Lung (tissue), 12 donors: ENCODE measurements around the gene POMT2. TPM values are rescaled to one million over a fixed set of nuclear protein-coding genes. Genes with fewer than 3 reads are reported as not detected.

Source experiments
- ATAC-seq: fragments of 200-7000 bp; cut with Tn5 transposase; one replicate; pipeline ENCODE4 v1.9.1; 2020; ENCODE audit warnings: moderate number of reproducible peaks; ENCODE audit not compliant: insufficient read depth, low FRiP score
- DNase-seq, 3 donors: peaks; one replicate each; pipeline ENCODE4 v3.0.0-alpha.2; 2013 to 2017
- H3K27ac ChIP-seq, 2 donors: one replicate each; pipeline ENCODE4 v1.5.1; 2013; ENCODE audit warnings: mild to moderate bottlenecking in 2 of 2, moderate library complexity in 2 of 2, control low read depth in 1 of 2, inconsistent platforms in 1 of 2, low read depth in 1 of 2, low read length in 1 of 2
- H3K27me3 ChIP-seq, 3 donors: one replicate each; pipeline ENCODE4 v1.5.1; 2013; ENCODE audit warnings: low read length in 2 of 3; ENCODE audit not compliant: control insufficient read depth in 3 of 3, insufficient read depth in 3 of 3
- H3K36me3 ChIP-seq, 4 donors: one replicate each; pipeline ENCODE4 v1.5.1; 2013; ENCODE audit warnings: low read length in 4 of 4, mild to moderate bottlenecking in 1 of 4, moderate library complexity in 1 of 4; ENCODE audit not compliant: control insufficient read depth in 4 of 4, insufficient read depth in 4 of 4
- H3K4me1 ChIP-seq, 5 donors: one replicate each; pipeline ENCODE4 v1.5.1; 2013; ENCODE audit warnings: low read length in 5 of 5, mild to moderate bottlenecking in 2 of 5, moderate library complexity in 1 of 5; ENCODE audit not compliant: control insufficient read depth in 5 of 5, insufficient read depth in 5 of 5
- H3K4me3 ChIP-seq: one replicate; pipeline ENCODE4 v1.5.1; 2013; ENCODE audit warnings: mild to moderate bottlenecking, control low read depth, moderate library complexity
- H3K9ac ChIP-seq, 2 donors: one replicate each; pipeline ENCODE4 v1.5.1; 2013; ENCODE audit warnings: low read length in 2 of 2, control low read depth in 1 of 2; ENCODE audit not compliant: insufficient read depth in 1 of 2
- H3K9me3 ChIP-seq, 4 donors: one replicate each; pipeline ENCODE4 v1.5.1; 2013; ENCODE audit warnings: low read length in 3 of 4, mild to moderate bottlenecking in 1 of 4, moderate library complexity in 1 of 4; ENCODE audit not compliant: control insufficient read depth in 4 of 4, insufficient read depth in 3 of 4
- WGBS, 2 donors: extraction: QIAGEN DNeasy Blood & Tissue Kit; methylation state at CpG; one replicate each; pipeline ENCODE4 v1.1.7; 2013; 5-methylcytosine and 5-hydroxymethylcytosine counted together
- polyA plus RNA-seq, 2 donors: library from polyadenylated mRNA; stranded (reverse); fragments of 200-250 nt; gene quantifications; one replicate each; pipeline ENCODE4 v1.2.1, GENCODE V29; 2013
- total RNA-seq, 2 donors: library from RNA; depleted of rRNA in 1 of 2; stranded (reverse); fragments of >200 nt in 1 of 2; gene quantifications; one replicate each; pipeline ENCODE4 v1.2.1, GENCODE V29; 2014 to 2021
- TF ChIP-seq, protein P1 (sequence below): IDR thresholded peaks from 2 replicates; pipeline ENCODE4 v1.5.1; 2012; ENCODE audit warnings: mild to moderate bottlenecking; ENCODE audit errors: control extremely low read depth, extremely low read depth
- donor health status: control.
- donor health status: control.
- donor health status: Bipolar disorder and iron deficiency.
- donor health status: healthy.
- donor health status: DM: yes; HTN: yes; CAD: no.

POMT2 gene
- total and polyA plus RNA-seq, 4 donors, result 10.0 to 43.1 (median 14.2) TPM

DNA sequence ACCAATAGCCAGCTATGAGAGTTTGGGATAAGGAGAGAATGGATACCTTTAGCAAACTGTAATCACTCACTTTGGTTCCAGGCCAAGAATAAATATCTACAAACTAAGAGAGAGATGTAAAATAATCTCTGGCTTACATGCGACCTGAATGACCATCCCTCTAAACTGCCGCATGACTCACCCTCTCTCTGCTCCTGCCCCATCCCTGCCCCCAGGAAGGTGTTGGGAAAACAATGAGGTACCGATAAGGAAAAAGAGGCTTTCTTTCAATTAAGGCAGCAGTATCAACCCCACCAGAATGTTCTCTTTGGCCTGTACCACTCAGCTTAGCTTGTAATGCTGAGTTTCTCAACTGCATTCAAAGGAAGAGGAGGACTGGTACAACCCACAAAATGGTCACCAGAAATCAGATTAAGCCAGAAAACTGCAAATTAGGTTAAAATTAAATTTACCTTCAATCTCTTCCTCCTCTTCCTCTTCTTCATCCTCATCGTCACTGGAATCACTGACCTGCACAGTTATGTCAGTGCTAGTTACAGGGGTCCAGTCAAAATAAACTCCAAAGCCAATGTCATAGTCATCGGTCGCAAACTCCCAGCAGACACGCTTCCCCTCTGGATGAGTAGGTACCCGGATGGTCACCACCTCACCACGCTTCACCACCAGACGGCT is 22.2 kb upstream of the POMT2 start:
- no peaks in the 10 kb centered on the region for H3K27me3 ChIP-seq
- no peak overlapping the region for H3K27ac ChIP-seq
- TF ChIP-seq, protein P1, sequence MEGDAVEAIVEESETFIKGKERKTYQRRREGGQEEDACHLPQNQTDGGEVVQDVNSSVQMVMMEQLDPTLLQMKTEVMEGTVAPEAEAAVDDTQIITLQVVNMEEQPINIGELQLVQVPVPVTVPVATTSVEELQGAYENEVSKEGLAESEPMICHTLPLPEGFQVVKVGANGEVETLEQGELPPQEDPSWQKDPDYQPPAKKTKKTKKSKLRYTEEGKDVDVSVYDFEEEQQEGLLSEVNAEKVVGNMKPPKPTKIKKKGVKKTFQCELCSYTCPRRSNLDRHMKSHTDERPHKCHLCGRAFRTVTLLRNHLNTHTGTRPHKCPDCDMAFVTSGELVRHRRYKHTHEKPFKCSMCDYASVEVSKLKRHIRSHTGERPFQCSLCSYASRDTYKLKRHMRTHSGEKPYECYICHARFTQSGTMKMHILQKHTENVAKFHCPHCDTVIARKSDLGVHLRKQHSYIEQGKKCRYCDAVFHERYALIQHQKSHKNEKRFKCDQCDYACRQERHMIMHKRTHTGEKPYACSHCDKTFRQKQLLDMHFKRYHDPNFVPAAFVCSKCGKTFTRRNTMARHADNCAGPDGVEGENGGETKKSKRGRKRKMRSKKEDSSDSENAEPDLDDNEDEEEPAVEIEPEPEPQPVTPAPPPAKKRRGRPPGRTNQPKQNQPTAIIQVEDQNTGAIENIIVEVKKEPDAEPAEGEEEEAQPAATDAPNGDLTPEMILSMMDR, result no peak
- H3K9me3 ChIP-seq, result no peaks in the 10 kb centered on the region
- H3K4me1 ChIP-seq, result no peaks in the 10 kb centered on the region
- WGBS, 2 donors, result 91 to 92% methylated on average over 10 of the region's 10 CpGs
- H3K36me3 ChIP-seq, result peaks cover 6 to 21% (median 15%) of the 10 kb centered on the region in 4 donors
- H3K9ac ChIP-seq, result no peak overlapping the region
- no peak for DNase-seq
- ATAC-seq, result no peak
- no peak overlapping the region for H3K4me3 ChIP-seq

DNA sequence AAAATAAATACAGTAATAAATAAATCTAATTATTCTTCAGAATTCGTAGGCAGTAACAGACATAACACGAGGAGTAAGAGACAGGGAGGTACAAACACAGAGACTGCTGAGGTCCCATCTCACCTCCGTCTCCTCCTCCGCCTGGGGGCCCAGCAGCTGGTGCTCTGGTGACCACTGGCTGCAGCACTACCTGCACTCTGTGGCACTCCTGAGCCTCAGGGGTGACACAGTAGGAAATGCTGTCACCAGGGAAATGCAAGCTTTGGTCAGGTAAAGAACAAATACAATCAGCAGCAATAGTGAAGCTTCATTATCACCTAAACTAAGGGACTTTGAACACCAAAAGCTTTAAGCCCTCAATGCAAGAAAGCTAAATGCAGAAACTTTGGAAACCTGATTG is 19.7 kb upstream of the POMT2 start:
- TF ChIP-seq, protein P1, result no peak
- no peak overlapping the region for H3K9ac ChIP-seq
- H3K4me1 ChIP-seq, result no peaks in the 10 kb centered on the region
- no peaks in the 10 kb centered on the region for H3K9me3 ChIP-seq
- no peak for DNase-seq
- no peaks in the 10 kb centered on the region for H3K27me3 ChIP-seq
- 85 to 94% methylated on average over 4 of the region's 4 CpGs for WGBS, 2 donors
- no peak overlapping the region for H3K27ac ChIP-seq
- H3K36me3 ChIP-seq, result peaks cover 6 to 18% (median 14%) of the 10 kb centered on the region in 4 donors
- no peak for ATAC-seq
- H3K4me3 ChIP-seq, result no peak overlapping the region

GRCh38 chr14:77339407-77339806 is 18.7 kb upstream of the POMT2 start:
- Histone ChIP-seq H3K4me1 (no peaks in the 10 kb centered on the region), H3K4me3 (no peak overlapping the region), H3K27me3 (no peaks in the 10 kb centered on the region), H3K9ac (no peak overlapping the region), H3K9me3 (no peaks in the 10 kb centered on the region), H3K36me3 (peaks cover 6 to 18% (median 13%) of the 10 kb centered on the region in 4 donors), H3K27ac (no peak overlapping the region)
- 96 to 97% methylated on average over 1 of the region's 1 CpG for WGBS, 2 donors
- no peak for ATAC-seq
- DNase-seq, result no peak
- TF ChIP-seq, protein P1, result no peak

- no peaks in the 10 kb centered on the region for H3K27me3 ChIP-seq
- 91 to 92% methylated on average over 2 of the region's 2 CpGs for WGBS, 2 donors
- DNase-seq (no peak), ATAC-seq (no peak)
- TF ChIP-seq, protein P1, result no peak
- H3K4me1 ChIP-seq, result no peaks in the 10 kb centered on the region
- no peaks in the 10 kb centered on the region for H3K9me3 ChIP-seq
- H3K4me3 ChIP-seq, result no peak overlapping the region
- no peak overlapping the region for H3K9ac ChIP-seq
- H3K36me3 ChIP-seq, result peaks cover 3 to 18% (median 11%) of the 10 kb centered on the region in 4 donors
- H3K27ac ChIP-seq, result no peak overlapping the region
These were observed 17.6 kb upstream of the POMT2 start for GRCh38 chr14:77338302-77338701.
